GM18858 (cell line): Measurements from ENCODE around the gene CYP8B1.

Source experiments
- ATAC-seq: cut with Tn5 transposase; IDR thresholded peaks from one replicate; pipeline ENCODE4 v1.9.1; 2021; ENCODE audit not compliant: unreplicated experiment

CYP8B1 gene

GRCh38 chr3:42875325-42876151 lies at the start of gene CYP8B1:
Gene CYP8B1 (minus strand): TSS chr3:42875879. CDS start chr3:42875816, 63 bp downstream.
- ATAC-seq: no peak

- no peak for ATAC-seq
Observed at GRCh38 chr3:42923606-42924005, 47.9 kb upstream of the CYP8B1 start.

GRCh38 chr3:42914771-42915515 lies 39.3 kb upstream of the CYP8B1 start:
- no peak for ATAC-seq

GRCh38 chr3:42911551-42911950 lies 35.9 kb upstream of the CYP8B1 start:
- no peak for ATAC-seq

- ATAC-seq: no peak
Observed at GRCh38 chr3:42908675-42909074, 33.0 kb upstream of the CYP8B1 start.

GRCh38 chr3:42906848-42907183 lies 31.1 kb upstream of the CYP8B1 start:
- ATAC-seq: no peak

GRCh38 chr3:42906070-42906847 lies 30.6 kb upstream of the CYP8B1 start, which contains the start of gene ZNF662:
Gene ZNF662 (plus strand): TSS chr3:42906142. CDS start chr3:42908115, 1,973 bp downstream.
- no peak for ATAC-seq

GRCh38 chr3:42905740-42906069 lies 30.0 kb upstream of the CYP8B1 start:
- ATAC-seq: no peak

- no peak for ATAC-seq
Observed at GRCh38 chr3:42904076-42904475, 28.4 kb upstream of the CYP8B1 start.

GRCh38 chr3:42902257-42902656 lies 26.6 kb upstream of the CYP8B1 start:
- ATAC-seq: no peak

- no peak for ATAC-seq
Observed at GRCh38 chr3:42901073-42901415, 25.4 kb upstream of the CYP8B1 start.

- no peak for ATAC-seq
Observed at GRCh38 chr3:42900226-42901072, 24.8 kb upstream of the CYP8B1 start.

- ATAC-seq: no peak
Observed at GRCh38 chr3:42898896-42899675, 23.4 kb upstream of the CYP8B1 start.

- no peak for ATAC-seq
Observed at GRCh38 chr3:42895580-42895868, 19.8 kb upstream of the CYP8B1 start.

GRCh38 chr3:42894698-42895579 lies 19.3 kb upstream of the CYP8B1 start:
- no peak for ATAC-seq

- ATAC-seq: no peak
Observed at GRCh38 chr3:42892807-42893206, 17.1 kb upstream of the CYP8B1 start.

- no peak for ATAC-seq
Observed at GRCh38 chr3:42892169-42892568, 16.5 kb upstream of the CYP8B1 start.

GRCh38 chr3:42891042-42891441 lies 15.4 kb upstream of the CYP8B1 start:
- ATAC-seq: no peak

GRCh38 chr3:42887084-42887483 lies 11.4 kb upstream of the CYP8B1 start:
- no peak for ATAC-seq
